GM20000 (cell line): ENCODE results near the gene KDM5B.
"Not testable (repeated sequence)": the region's sequence is repeated elsewhere in the genome, so short reads cannot be mapped to it uniquely, and the experiment has no call there.

Experiments
- DNase-seq: peaks from one replicate; pipeline ENCODE4 v3.0.0; 2012; ENCODE audit warnings: low spot score
- TF ChIP-seq, protein P1 (sequence below): IDR thresholded peaks from 2 replicates; pipeline ENCODE4 v1.5.1; 2012; ENCODE audit warnings: mild to moderate bottlenecking, control low read depth; ENCODE audit errors: extremely low read depth, missing control alignments

KDM5B gene

DNA sequence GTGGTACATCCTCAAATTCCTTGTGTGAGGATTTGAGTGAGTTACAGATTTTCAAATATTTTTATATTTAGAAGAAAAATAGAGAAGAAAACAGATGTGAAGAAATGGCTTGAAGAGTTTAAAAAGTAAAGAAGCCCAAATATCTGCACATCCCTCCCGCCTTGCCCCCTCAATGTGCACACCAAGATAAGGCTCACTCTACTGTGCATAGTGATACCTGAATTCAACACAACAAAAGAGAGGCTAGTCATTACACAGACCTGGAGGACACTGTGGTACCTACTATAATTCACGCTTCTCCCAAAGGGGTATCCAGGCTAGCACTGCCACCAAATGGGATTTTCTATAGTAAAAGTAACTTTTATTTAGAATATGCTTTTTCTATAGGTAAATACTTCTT, 53.9 kb downstream of the KDM5B start:
- TF ChIP-seq, protein P1, sequence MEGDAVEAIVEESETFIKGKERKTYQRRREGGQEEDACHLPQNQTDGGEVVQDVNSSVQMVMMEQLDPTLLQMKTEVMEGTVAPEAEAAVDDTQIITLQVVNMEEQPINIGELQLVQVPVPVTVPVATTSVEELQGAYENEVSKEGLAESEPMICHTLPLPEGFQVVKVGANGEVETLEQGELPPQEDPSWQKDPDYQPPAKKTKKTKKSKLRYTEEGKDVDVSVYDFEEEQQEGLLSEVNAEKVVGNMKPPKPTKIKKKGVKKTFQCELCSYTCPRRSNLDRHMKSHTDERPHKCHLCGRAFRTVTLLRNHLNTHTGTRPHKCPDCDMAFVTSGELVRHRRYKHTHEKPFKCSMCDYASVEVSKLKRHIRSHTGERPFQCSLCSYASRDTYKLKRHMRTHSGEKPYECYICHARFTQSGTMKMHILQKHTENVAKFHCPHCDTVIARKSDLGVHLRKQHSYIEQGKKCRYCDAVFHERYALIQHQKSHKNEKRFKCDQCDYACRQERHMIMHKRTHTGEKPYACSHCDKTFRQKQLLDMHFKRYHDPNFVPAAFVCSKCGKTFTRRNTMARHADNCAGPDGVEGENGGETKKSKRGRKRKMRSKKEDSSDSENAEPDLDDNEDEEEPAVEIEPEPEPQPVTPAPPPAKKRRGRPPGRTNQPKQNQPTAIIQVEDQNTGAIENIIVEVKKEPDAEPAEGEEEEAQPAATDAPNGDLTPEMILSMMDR, result no peak
- DNase-seq, result no peak

DNA sequence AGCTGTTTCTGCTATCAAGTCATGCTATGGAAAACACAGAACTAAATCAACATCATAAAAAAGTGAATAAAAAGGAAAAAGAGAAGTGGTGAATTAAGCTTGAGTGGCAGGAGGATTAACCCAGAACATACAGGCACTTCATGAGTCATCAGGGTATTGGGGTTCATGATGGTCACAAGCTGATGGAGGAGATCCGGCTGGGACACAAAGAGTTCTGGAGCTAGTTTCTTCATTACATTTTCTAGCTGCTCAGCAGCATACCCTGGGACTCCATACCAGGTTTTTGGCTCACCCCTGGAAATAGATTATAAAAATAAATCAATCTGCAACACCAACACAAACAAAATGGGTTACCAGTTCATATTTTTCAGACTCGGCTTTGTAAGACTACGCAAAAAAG, 55.4 kb downstream of the KDM5B start:
- TF ChIP-seq, protein P1, result no peak
- no peak for DNase-seq

DNA sequence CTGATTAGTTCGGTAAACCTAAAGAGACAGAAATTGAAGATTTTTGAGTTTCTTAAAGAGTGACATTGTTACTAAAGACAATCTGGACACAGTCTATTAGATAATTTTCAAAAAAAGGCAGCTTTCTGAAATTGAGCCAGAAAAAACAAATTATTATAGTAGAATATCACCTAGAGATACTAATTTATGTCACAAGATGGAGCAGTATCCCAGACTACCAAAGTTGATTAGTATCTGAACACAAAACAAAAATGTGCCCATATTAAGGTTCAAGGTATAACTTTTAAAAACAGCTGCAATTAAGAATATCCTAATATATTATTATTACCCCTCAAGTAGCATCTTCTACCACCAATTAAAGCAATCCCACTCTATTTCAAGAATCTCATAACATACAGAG, 57.5 kb downstream of the KDM5B start:
- DNase-seq, result no peak

DNA sequence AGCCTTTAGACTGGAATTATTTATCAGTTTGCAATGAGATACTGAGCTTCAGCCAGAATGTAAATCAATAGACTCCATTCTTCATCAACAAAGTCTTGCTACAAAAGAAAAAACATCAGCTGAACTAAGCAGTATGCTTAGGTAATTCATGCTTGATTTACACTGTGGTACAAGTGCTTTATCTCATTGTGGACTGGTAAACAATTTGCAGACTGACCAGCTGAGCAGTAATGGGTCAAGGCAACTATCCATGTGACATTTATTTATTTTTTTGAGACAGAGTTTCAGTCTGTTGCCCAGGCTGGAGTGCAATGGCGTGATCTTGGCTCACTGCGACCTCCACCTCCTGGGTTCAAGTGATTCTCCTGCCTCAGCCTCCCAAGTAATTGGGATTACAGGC, 58.2 kb downstream of the KDM5B start:
- TF ChIP-seq, protein P1, result no peak
- DNase-seq, result no peak

More for the DNA sequence above, 57.5 kb downstream of the KDM5B start:
- TF ChIP-seq, protein P1, result no peak

DNA sequence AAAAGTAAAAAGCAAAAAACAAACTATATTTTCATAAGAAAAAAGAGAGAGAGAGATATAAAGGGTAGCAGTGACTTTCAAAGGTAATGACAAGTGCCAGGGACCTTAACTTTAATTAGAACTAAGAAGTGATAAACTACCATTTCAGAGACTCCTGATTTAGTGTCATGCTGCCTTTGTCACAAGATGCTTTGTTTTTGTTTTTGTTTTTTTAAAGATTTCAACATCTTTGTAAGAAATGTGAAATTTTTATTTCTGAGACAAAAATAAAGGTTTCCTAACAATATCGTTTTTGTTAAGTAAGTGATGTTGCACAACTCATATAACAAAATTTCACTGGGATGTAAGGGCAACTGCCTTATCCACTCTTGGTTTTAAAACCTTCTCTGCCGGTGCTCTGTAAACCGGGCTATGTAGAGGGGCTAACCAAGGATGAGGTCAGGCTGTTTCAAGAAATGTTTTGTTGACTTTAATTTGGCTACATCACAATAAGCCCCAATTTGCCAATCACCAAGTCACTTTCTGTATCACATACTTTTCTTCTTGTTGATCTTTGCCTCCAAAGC, 62.8 kb downstream of the KDM5B start:
- TF ChIP-seq, protein P1, result no peak
- DNase-seq, result no peak

DNA sequence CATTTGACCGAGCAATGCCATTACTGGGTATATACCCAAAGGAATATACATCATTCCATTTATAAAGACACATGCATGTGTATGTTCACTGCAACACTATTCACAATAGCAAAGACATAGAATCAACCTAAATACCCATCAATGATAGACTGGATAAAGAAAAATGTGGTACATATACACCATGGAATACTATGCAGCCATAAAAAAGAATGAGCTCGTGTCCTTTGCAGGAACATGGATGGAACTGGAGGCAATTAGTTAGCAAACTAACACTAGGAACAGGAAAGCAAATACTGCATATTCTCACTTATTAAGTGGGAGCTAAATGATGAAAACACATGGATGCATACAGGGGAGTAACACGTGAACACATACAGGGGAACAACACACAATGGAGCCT, 63.5 kb downstream of the KDM5B start:
- not testable (repeated sequence) for DNase-seq

DNA sequence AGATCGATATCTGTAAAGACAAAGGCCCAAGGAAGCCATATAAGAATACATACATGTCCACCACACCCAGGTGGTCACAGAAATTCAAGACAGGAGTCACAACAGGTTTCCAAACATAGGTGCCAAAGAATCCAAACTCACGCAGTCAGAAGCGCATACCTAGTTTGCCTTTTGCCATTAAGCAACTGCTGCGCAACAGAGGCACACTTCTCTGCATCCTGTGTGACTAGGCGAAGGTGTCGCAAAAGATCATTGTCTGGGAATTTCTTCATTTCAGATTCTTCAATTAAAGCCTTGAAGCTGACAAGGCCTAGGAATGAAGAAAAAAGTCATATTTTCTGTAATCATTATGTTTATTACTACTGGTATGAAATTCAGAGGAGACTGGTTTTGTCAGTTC, 65.7 kb downstream of the KDM5B start:
- no peak for DNase-seq

DNA sequence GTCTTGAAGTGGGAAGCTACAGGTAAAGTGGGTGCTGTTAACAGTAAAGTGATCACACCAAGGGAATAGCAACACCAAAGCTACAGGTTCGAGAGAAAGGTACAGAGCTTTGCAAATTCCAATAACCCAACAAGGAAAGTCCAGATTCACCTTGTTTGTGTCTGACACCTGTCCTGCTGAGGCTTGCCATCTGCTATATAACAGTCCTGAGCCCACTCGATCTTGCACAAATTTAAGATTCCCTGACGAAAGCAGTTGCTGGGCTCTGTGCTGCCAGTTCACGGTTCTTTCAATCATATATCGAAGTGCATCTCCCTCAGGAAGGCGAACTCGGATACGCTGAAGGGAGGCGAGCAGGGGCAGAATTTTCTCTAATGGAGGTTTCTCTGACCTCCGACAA, 75.0 kb downstream of the KDM5B start:
- no peak for DNase-seq
- TF ChIP-seq, protein P1, result no peak

More for the DNA sequence above, 65.7 kb downstream of the KDM5B start:
- TF ChIP-seq, protein P1, result no peak
